ENCODE results near the gene NAB2. TPM values are rescaled to one million over a fixed set of nuclear protein-coding genes. Genes with fewer than 3 reads are reported as not detected.

NAB2 gene
- total RNA-seq, 1 donor from 2014 or later = 22.1 TPM

DNA sequence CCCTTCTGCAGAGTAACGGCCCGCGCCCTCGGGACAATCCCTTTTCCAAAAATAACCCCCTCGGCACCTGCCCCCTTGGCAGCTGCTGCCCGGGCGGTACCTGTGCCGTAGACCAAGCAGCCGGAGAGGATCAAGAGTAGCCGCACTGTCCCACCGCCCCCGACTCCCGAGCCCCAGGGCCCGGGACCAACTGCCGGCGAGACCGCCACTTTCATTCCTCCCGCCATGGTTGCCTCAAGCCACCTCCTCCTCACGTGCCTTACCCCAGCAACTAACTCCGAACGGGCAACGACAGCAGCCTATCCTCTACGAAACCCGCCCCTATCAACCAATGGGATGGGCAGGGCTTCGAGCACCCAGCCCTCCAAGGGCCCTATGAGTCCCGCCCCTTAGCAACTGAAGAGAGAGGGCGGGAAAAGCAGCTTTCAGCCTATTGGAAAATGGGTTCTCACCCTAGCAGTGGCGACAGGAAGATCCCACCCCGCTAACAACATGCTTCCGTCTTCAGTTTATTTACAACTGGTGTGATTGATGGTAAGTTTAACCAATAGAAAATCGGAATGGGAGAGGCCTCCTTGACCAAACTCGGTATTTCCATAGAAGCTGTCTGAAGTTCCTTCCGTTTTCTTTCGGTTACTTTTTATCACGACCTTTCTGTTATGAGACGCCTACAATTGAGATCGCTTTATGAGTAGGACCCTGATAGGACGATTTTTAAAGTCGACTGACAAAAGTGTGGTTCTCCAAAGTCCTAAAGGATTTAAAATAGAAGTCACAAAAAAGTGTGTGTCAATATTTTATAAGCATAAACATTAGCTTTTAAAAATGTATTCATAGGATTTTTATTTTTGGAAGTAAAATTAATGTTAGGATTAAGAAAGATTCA, 10.2 kb upstream of the NAB2 start, which contains the start of gene NEMP1:
Gene NEMP1, minus strand, starts transcription at position 273 of the 886 bp plus-strand sequence. Its CDS starts 46 bp downstream, at position 227.
- DNase-seq = peak; percentile 79
- H3K4me3 Mint-ChIP-seq = peak within 1 kb of the TSS; percentile 96
- peaks cover 10% of the 10 kb centered on the region for H3K36me3 Mint-ChIP-seq (ENCODE audit: low read depth)
- ATAC-seq (ENCODE audit: low read depth) = peak; percentile 97
- peak within 1 kb of the TSS; percentile 93 for H3K27ac Mint-ChIP-seq
- peaks cover 38% of the 10 kb centered on the region for H3K4me1 Mint-ChIP-seq
- no peaks in the 10 kb centered on the region for H3K9me3 Mint-ChIP-seq
- intact Hi-C loops (cut with micrococcal nuclease) = loop anchor here (1.0 to 2.0 kb wide), 4 partner anchors 9 to 353 kb away; partner anchors contain the start of gene NACA
- TF ChIP-seq, protein P1, sequence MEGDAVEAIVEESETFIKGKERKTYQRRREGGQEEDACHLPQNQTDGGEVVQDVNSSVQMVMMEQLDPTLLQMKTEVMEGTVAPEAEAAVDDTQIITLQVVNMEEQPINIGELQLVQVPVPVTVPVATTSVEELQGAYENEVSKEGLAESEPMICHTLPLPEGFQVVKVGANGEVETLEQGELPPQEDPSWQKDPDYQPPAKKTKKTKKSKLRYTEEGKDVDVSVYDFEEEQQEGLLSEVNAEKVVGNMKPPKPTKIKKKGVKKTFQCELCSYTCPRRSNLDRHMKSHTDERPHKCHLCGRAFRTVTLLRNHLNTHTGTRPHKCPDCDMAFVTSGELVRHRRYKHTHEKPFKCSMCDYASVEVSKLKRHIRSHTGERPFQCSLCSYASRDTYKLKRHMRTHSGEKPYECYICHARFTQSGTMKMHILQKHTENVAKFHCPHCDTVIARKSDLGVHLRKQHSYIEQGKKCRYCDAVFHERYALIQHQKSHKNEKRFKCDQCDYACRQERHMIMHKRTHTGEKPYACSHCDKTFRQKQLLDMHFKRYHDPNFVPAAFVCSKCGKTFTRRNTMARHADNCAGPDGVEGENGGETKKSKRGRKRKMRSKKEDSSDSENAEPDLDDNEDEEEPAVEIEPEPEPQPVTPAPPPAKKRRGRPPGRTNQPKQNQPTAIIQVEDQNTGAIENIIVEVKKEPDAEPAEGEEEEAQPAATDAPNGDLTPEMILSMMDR (IDR thresholded peaks at IDR 0.05) = no peak
- CTCF ChIA-PET = interaction anchor here (0.8 to 3.6 kb wide), 9 partner anchors 9 to 442 kb away, joined by 3 to 42 read pairs (median 3); partner anchors contain the start of gene STAT6
- POLR2A ChIA-PET = interaction anchor here (0.6 to 13.8 kb wide), 19 partner anchors 9 to 1105 kb away, joined by 3 to 337 read pairs (median 4); partner anchors contain the start of genes LRP1, NAB2, NACA and RAB5B
- no peaks in the 10 kb centered on the region for H3K27me3 Mint-ChIP-seq

GRCh38 chr12:57079821-57080220, 9.1 kb upstream of the NAB2 start:
- no peak overlapping the region for H3K27ac Mint-ChIP-seq
- CTCF ChIA-PET = interaction anchor here (0.8 to 3.6 kb wide), 8 partner anchors 10 to 443 kb away, joined by 3 to 42 read pairs (median 3); partner anchors contain the start of gene STAT6
- peaks cover 36% of the 10 kb centered on the region for H3K4me1 Mint-ChIP-seq
- H3K36me3 Mint-ChIP-seq (ENCODE audit: low read depth) = peaks cover 10% of the 10 kb centered on the region
- POLR2A ChIA-PET = interaction anchor here (1.1 to 13.8 kb wide), 9 partner anchors 10 to 1106 kb away, joined by 3 to 337 read pairs (median 5); partner anchors contain the start of genes LRP1, NAB2, RAB5B and STAT6
- intact Hi-C loops (cut with micrococcal nuclease) = loop anchor here (1.0 to 2.0 kb wide), 2 partner anchors 15 to 355 kb away; partner anchors contain the start of gene NACA
- H3K4me3 Mint-ChIP-seq = no peak overlapping the region
- H3K9me3 Mint-ChIP-seq = no peaks in the 10 kb centered on the region
- no peaks in the 10 kb centered on the region for H3K27me3 Mint-ChIP-seq
- DNase-seq = no peak
- ATAC-seq (ENCODE audit: low read depth) = no peak
- TF ChIP-seq, protein P1 (IDR thresholded peaks at IDR 0.05) = no peak

DNA sequence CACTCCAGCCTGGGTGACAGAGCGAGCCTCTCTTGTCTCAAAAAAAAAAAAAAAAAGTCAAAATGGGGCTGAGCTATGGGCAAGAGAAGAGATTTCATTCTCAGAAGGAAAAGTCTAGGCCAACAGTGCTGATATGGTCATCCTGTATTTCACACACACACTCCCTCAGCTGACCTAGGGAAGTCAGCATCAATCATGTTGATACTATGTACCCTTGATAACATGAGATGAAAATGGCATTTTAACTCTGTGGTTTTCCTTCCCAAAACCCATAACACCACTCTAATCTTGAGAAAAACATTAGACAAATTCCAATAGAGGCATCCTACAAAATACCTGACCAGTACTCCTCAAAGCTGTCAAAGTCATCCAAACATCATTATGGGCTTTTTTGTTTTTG, 8.1 kb upstream of the NAB2 start:
- TF ChIP-seq, protein P1 (IDR thresholded peaks at IDR 0.05) = no peak
- no peak for DNase-seq
- no peak for ATAC-seq (ENCODE audit: low read depth)
- H3K9me3 Mint-ChIP-seq = no peaks in the 10 kb centered on the region
- POLR2A ChIA-PET = interaction anchor here (0.6 to 13.8 kb wide), 5 partner anchors 13 to 384 kb away, joined by 3 to 337 read pairs (median 5); partner anchors contain the start of genes NAB2 and STAT6
- H3K4me1 Mint-ChIP-seq = peaks cover 42% of the 10 kb centered on the region
- CTCF ChIA-PET = interaction anchor here (3.6 kb wide), 1 partner anchor 31 kb away, joined by 42 read pairs; the partner anchor contains the start of gene STAT6
- no peak overlapping the region for H3K4me3 Mint-ChIP-seq
- H3K36me3 Mint-ChIP-seq (ENCODE audit: low read depth) = peaks cover 10% of the 10 kb centered on the region
- intact Hi-C loops (cut with micrococcal nuclease) = no loop called here
- H3K27me3 Mint-ChIP-seq = no peaks in the 10 kb centered on the region
- H3K27ac Mint-ChIP-seq = no peak overlapping the region

DNA sequence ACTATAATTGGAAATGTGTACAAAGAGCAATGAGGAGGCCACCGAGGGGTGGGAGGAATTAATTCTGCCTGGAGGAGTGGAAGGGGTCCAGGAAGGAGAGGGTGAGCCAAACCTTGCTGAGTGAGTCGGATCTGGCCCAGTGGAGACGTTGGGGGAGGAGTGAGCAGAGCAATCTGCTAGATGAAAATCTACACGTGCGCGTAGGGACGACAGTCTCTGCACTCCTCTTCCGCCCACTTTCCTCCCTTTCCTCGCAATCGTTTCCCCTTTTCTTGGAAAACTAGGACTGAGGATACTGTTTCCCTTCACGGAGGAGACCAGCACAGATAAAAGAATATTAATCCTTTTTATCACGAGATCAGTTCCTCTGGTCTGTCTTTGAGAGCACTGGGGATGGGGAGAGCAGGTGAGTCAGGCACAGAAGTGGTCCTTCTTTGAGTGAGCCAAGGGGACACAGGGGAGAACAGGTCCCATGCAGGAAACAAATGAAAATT, 2.9 kb upstream of the NAB2 start:
- peak overlapping the region; percentile 96 for H3K27ac Mint-ChIP-seq
- intact Hi-C loops (cut with micrococcal nuclease) = loop anchor here (2.0 to 5.0 kb wide), 6 partner anchors 15 to 969 kb away; partner anchors contain the start of genes MBD6, PTGES3, R3HDM2 and RPL41
- peaks cover 13% of the 10 kb centered on the region for H3K36me3 Mint-ChIP-seq (ENCODE audit: low read depth)
- H3K4me3 Mint-ChIP-seq = peak overlapping the region; percentile 92
- ChIA-PET CTCF (interaction anchor here (0.6 to 10.6 kb wide), 4 partner anchors 16 to 26 kb away, joined by 4 to 102 read pairs (median 16); partner anchors contain the start of gene STAT6), POLR2A (interaction anchor here (0.6 to 16.5 kb wide), 5 partner anchors 8 to 42 kb away, joined by 3 to 692 read pairs (median 10); partner anchors contain the start of genes LRP1, NEMP1 and STAT6)
- TF ChIP-seq, protein P1 (IDR thresholded peaks at IDR 0.05) = no peak
- DNase-seq = no peak
- peaks cover 41% of the 10 kb centered on the region for H3K4me1 Mint-ChIP-seq
- no peak for ATAC-seq (ENCODE audit: low read depth)
- no peaks in the 10 kb centered on the region for H3K27me3 Mint-ChIP-seq
- no peaks in the 10 kb centered on the region for H3K9me3 Mint-ChIP-seq

All from activated B cell treated with CpG ODN at 0.5 μM for 24 hours (primary cell).